Neural progenitor cell (in vitro differentiated cells): ENCODE data around the gene RAPGEF4.

Source experiments
- CTCF ChIP-seq: fragments of 200-600 bp; sonication (generic); IDR thresholded peaks from 2 replicates; pipeline ENCODE4 v1.5.1; 2017; ENCODE audit warnings: antibody characterized with exemption, mild to moderate bottlenecking
- EZH2 ChIP-seq: fragments of 200-600 bp; sonication (generic); IDR thresholded peaks from 2 replicates; pipeline ENCODE4 v1.6.1; 2017; ENCODE audit warnings: antibody characterized with exemption, mild to moderate bottlenecking, moderate library complexity
- EZH2phosphoT487 ChIP-seq: fragments of 200-600 bp; sonication (generic); IDR thresholded peaks from 2 replicates; pipeline ENCODE4 v1.6.1; 2017; ENCODE audit warnings: antibody characterized with exemption

GRCh38 chr2:172893111-172893510, 157.5 kb downstream of the RAPGEF4 start:
- TF ChIP-seq CTCF (no peak), EZH2 (no peak), EZH2phosphoT487 (no peak)
